Muscle of leg (tissue), 11 donors: Measurements from ENCODE around the gene ATP12A. TPM values are rescaled to one million over a fixed set of nuclear protein-coding genes. Genes with fewer than 3 reads are reported as not detected.
A peak's percentile ranks its signal among the peaks of the same experiment; 100 is the strongest.

Experiments used
- DNase-seq: peaks from one replicate; pipeline ENCODE4 v3.0.0; 2013
- H3K27ac ChIP-seq: one replicate; pipeline ENCODE4 v1.5.1; 2013; ENCODE audit warnings: mild to moderate bottlenecking, low read length, control low read depth
- H3K27me3 ChIP-seq: one replicate; pipeline ENCODE4 v1.6.1; 2013; ENCODE audit warnings: low read length; ENCODE audit not compliant: control insufficient read depth, insufficient read depth
- H3K36me3 ChIP-seq: one replicate; pipeline ENCODE4 v1.6.1; 2013; ENCODE audit warnings: low read length; ENCODE audit not compliant: control insufficient read depth, insufficient read depth
- H3K4me1 ChIP-seq: one replicate; pipeline ENCODE4 v1.6.1; 2013; ENCODE audit warnings: low read length; ENCODE audit not compliant: control insufficient read depth, insufficient read depth
- H3K4me3 ChIP-seq: one replicate; pipeline ENCODE4 v1.5.1; 2013; ENCODE audit warnings: low read length, control low read depth
- H3K9me3 ChIP-seq: replicated peaks from 2 replicates; pipeline ENCODE4 v1.6.1; 2013; ENCODE audit warnings: low read depth, low read length; ENCODE audit not compliant: control insufficient read depth
- WGBS: methylation state at CpG from one replicate; pipeline ENCODE4 v1.1.5; 2013; ENCODE audit warnings: missing lambda C conversion rate; ENCODE audit not compliant: insufficient coverage; 5-methylcytosine and 5-hydroxymethylcytosine counted together
- polyA plus RNA-seq, 8 donors: library from polyadenylated mRNA; unstranded; fragments of 120-200 nt; gene quantifications; one replicate each; pipeline versions ENCODE4 v1.2.1 to v1.2.3, GENCODE V29; 2013; ENCODE audit warnings: inconsistent platforms in 1 of 8, low replicate concordance in 1 of 8; ENCODE audit not compliant: insufficient read length in 8 of 8, insufficient read depth in 1 of 8
- total RNA-seq: library from RNA; stranded (reverse); fragments of 120-200 nt; gene quantifications from one replicate; pipeline ENCODE4 v1.2.4, GENCODE V29; 2013

Gene ATP12A
- total and polyA plus RNA-seq, 9 donors = 0.07 to 0.12 TPM; not detected in 7

GRCh38 chr13:24648983-24649687, 31.1 kb upstream of the ATP12A start:
- Histone ChIP-seq H3K9me3 (no peaks in the 10 kb centered on the region), H3K4me1 (no peaks in the 10 kb centered on the region), H3K27me3 (no peaks in the 10 kb centered on the region), H3K4me3 (no peak overlapping the region), H3K27ac (no peak overlapping the region), H3K36me3 (no peaks in the 10 kb centered on the region)
- DNase-seq = no peak
- 93% methylated on average over 10 of the region's 14 CpGs for WGBS

GRCh38 chr13:24649688-24650043, 30.5 kb upstream of the ATP12A start:
- Histone ChIP-seq H3K9me3 (no peaks in the 10 kb centered on the region), H3K36me3 (no peaks in the 10 kb centered on the region), H3K27ac (no peak overlapping the region), H3K27me3 (no peaks in the 10 kb centered on the region), H3K4me3 (no peak overlapping the region), H3K4me1 (no peaks in the 10 kb centered on the region)
- no peak for DNase-seq
- no CpG with 5 or more reads among the region's 2 CpGs for WGBS

- WGBS = no CpG with 5 or more reads among the region's 3 CpGs
- Histone ChIP-seq H3K27me3 (no peaks in the 10 kb centered on the region), H3K4me1 (no peaks in the 10 kb centered on the region), H3K36me3 (no peaks in the 10 kb centered on the region), H3K27ac (no peak overlapping the region), H3K9me3 (no peaks in the 10 kb centered on the region), H3K4me3 (no peak overlapping the region)
- DNase-seq = peak; percentile 56
Measured at GRCh38 chr13:24650161-24650560, 30.0 kb upstream of the ATP12A start.

GRCh38 chr13:24651718-24652345, 28.4 kb upstream of the ATP12A start:
- Histone ChIP-seq H3K36me3 (no peaks in the 10 kb centered on the region), H3K4me3 (no peak overlapping the region), H3K27ac (no peak overlapping the region), H3K9me3 (no peaks in the 10 kb centered on the region), H3K27me3 (no peaks in the 10 kb centered on the region), H3K4me1 (no peaks in the 10 kb centered on the region)
- DNase-seq = no peak
- 94% methylated on average over 2 of the region's 7 CpGs for WGBS

GRCh38 chr13:24652359-24652758, 27.8 kb upstream of the ATP12A start:
- no peak for DNase-seq
- WGBS = 100% methylated on average over 2 of the region's 3 CpGs

GRCh38 chr13:24654741-24655140, 25.5 kb upstream of the ATP12A start:
- Histone ChIP-seq H3K4me3 (no peak overlapping the region), H3K4me1 (no peaks in the 10 kb centered on the region), H3K9me3 (no peaks in the 10 kb centered on the region), H3K36me3 (no peaks in the 10 kb centered on the region), H3K27me3 (no peaks in the 10 kb centered on the region), H3K27ac (no peak overlapping the region)
- WGBS = no CpG with 5 or more reads among the region's 7 CpGs
- DNase-seq = peak; percentile 13

More at GRCh38 chr13:24652359-24652758, 27.8 kb upstream of the ATP12A start:
- no peaks in the 10 kb centered on the region for H3K27me3 ChIP-seq
- no peak overlapping the region for H3K4me3 ChIP-seq
- H3K36me3 ChIP-seq = no peaks in the 10 kb centered on the region
- H3K9me3 ChIP-seq = no peaks in the 10 kb centered on the region
- no peaks in the 10 kb centered on the region for H3K4me1 ChIP-seq
- H3K27ac ChIP-seq = no peak overlapping the region

GRCh38 chr13:24659239-24659638, 21.0 kb upstream of the ATP12A start:
- no peaks in the 10 kb centered on the region for H3K36me3 ChIP-seq
- H3K4me3 ChIP-seq = no peak overlapping the region
- no peak overlapping the region for H3K27ac ChIP-seq
- no peaks in the 10 kb centered on the region for H3K4me1 ChIP-seq
- DNase-seq = no peak
- H3K9me3 ChIP-seq = no peaks in the 10 kb centered on the region
- H3K27me3 ChIP-seq = no peaks in the 10 kb centered on the region
- no CpG with 5 or more reads among the region's 3 CpGs for WGBS

- Histone ChIP-seq H3K9me3 (no peaks in the 10 kb centered on the region), H3K27me3 (no peaks in the 10 kb centered on the region), H3K36me3 (no peaks in the 10 kb centered on the region), H3K4me3 (no peak overlapping the region), H3K27ac (no peak overlapping the region), H3K4me1 (no peaks in the 10 kb centered on the region)
- DNase-seq = no peak
- no CpG with 5 or more reads among the region's 4 CpGs for WGBS
Measured at GRCh38 chr13:24660023-24660741, 20.0 kb upstream of the ATP12A start.

GRCh38 chr13:24661713-24662112, 18.5 kb upstream of the ATP12A start:
- Histone ChIP-seq H3K4me1 (no peaks in the 10 kb centered on the region), H3K27ac (no peak overlapping the region), H3K27me3 (no peaks in the 10 kb centered on the region), H3K4me3 (no peak overlapping the region), H3K36me3 (no peaks in the 10 kb centered on the region), H3K9me3 (no peaks in the 10 kb centered on the region)
- no CpG with 5 or more reads among the region's 5 CpGs for WGBS
- DNase-seq = no peak
